A549 (cell line): ENCODE results near the gene SLC6A3. TPM values are rescaled to one million over a fixed set of nuclear protein-coding genes. Genes with fewer than 3 reads are reported as not detected.

ENCODE experiments used
- ATAC-seq, 2 experiments: fragments of 200-7000 bp in 1 of 2; fragments of >200 bp in 1 of 2; cut with Nextera tagmentation in 1 of 2; cut with Tn5 transposase in 1 of 2; 3 replicates each; pipeline versions ENCODE4 v1.8.0 to v1.9.1; 2018 to 2020; ENCODE audit warnings: mild to moderate bottlenecking in 1 of 2, moderate library complexity in 1 of 2
- CTCF ChIA-PET: fragments of 300-600 bp; sonication (Branson Sonifier 250); formaldehyde crosslinking; extraction: SDS; loops from one replicate; lab custom pipeline; 2021; ENCODE audit warnings: antibody characterized with exemption, inconsistent platforms; lab: Yijun Ruan, JAX
- POLR2A ChIA-PET: fragments of 350-600 bp; formaldehyde crosslinking; extraction: SDS; loops from one replicate; lab custom pipeline; 2021; ENCODE audit warnings: antibody characterized with exemption, inconsistent platforms; lab: Yijun Ruan, JAX
- DNase-seq, 2 experiments: peaks; one replicate each; pipeline versions ENCODE4 v3.0.0 to v3.0.0-alpha.2; 2011 to 2016; ENCODE audit warnings: low read depth in 1 of 2, low spot score in 1 of 2
- FAIRE-seq: peaks from 2 replicates; lab custom pipeline; 2011; peaks lifted over from hg19 to GRCh38; lab: Jason Lieb, UNC
- H3K27ac ChIP-seq, 2 experiments: fragments of >200 bp; sonication (Bioruptor Twin); formaldehyde crosslinking; 3 replicates each; pipeline ENCODE4 v1.5.1; 2016 to 2017
- H3K4me1 ChIP-seq: fragments of >200 bp; sonication (Bioruptor Twin); formaldehyde crosslinking; 3 replicates; pipeline ENCODE4 v1.6.1; 2016
- H3K4me2 ChIP-seq: fragments of >200 bp; sonication (Bioruptor Twin); formaldehyde crosslinking; 3 replicates; pipeline ENCODE4 v1.6.1; 2016
- H3K4me3 ChIP-seq: fragments of >200 bp; sonication (Bioruptor Twin); formaldehyde crosslinking; 3 replicates; pipeline ENCODE4 v1.5.1; 2016
- H3K9me3 ChIP-seq: fragments of >200 bp; sonication (Bioruptor Twin); formaldehyde crosslinking; 3 replicates; pipeline ENCODE4 v1.6.1; 2016
- CEBPB ChIP-seq, 2 experiments: fragments of >200 bp in 1 of 2; sonication (Bioruptor Twin) in 1 of 2; formaldehyde crosslinking in 1 of 2; IDR thresholded peaks; 2 replicates each; pipeline ENCODE4 v1.6.1; 2012 to 2016
- EHF ChIP-seq: fragments of 250-450 bp; sonication (Bioruptor Pico); IDR thresholded peaks from 2 replicates; pipeline ENCODE4 v1.5.0; 2020; ENCODE audit warnings: mild to moderate bottlenecking
- EP300 ChIP-seq, 2 experiments: fragments of >200 bp; sonication (Bioruptor Twin); formaldehyde crosslinking; IDR thresholded peaks; 2 replicates in 1 of 2; 3 replicates in 1 of 2; pipeline ENCODE4 v1.6.1; 2016 to 2017
- HDAC2 ChIP-seq: fragments of 200-600 bp; sonication (generic); IDR thresholded peaks from 2 replicates; pipeline ENCODE4 v1.6.1; 2016
- HOXA7 ChIP-seq: fragments of 250-450 bp; sonication (Bioruptor Pico); IDR thresholded peaks from 2 replicates; pipeline ENCODE4 v1.5.0; 2020; ENCODE audit warnings: mild to moderate bottlenecking, moderate library complexity
- HOXB5 ChIP-seq: fragments of 250-450 bp; sonication (Bioruptor Pico); IDR thresholded peaks from 2 replicates; pipeline ENCODE4 v1.5.0; 2020; ENCODE audit warnings: mild to moderate bottlenecking, moderate library complexity
- JUNB ChIP-seq: fragments of >200 bp; sonication (Bioruptor Twin); formaldehyde crosslinking; IDR thresholded peaks from 2 replicates; pipeline ENCODE4 v1.6.1; 2016
- MAFK ChIP-seq: fragments of 450-650 bp; IDR thresholded peaks from 2 replicates; pipeline ENCODE4 v1.6.1; 2014; ENCODE audit not compliant: partially characterized antibody
- MAZ ChIP-seq: fragments of 150-350 bp; IDR thresholded peaks from 2 replicates; pipeline ENCODE4 v1.6.1; 2014; ENCODE audit warnings: antibody characterized with exemption, low read depth, low read length, borderline replicate concordance
- MYC ChIP-seq: IDR thresholded peaks from 2 replicates; pipeline ENCODE4 v1.6.1; 2012; ENCODE audit warnings: mild to moderate bottlenecking, inconsistent platforms, low read length, improper control_type of control experiment, borderline replicate concordance
- NFE2L2 ChIP-seq: fragments of 150-350 bp; conservative IDR thresholded peaks from 2 replicates; pipeline ENCODE4 v1.6.1; 2014; ENCODE audit warnings: low read length
- NPAS2 ChIP-seq: fragments of 250-450 bp; sonication (Bioruptor Pico); IDR thresholded peaks from 2 replicates; pipeline ENCODE4 v1.8.0; 2022; ENCODE audit warnings: mild to moderate bottlenecking, moderate library complexity, borderline replicate concordance
- POLR2AphosphoS2 ChIP-seq: conservative IDR thresholded peaks from 2 replicates; pipeline ENCODE4 v1.6.1; 2012; ENCODE audit warnings: low read length, improper control_type of control experiment, inconsistent platforms
- RAD21 ChIP-seq, 2 experiments: fragments of >200 bp in 1 of 2; sonication (Bioruptor Twin) in 1 of 2; formaldehyde crosslinking in 1 of 2; IDR thresholded peaks in 1 of 2; conservative IDR thresholded peaks in 1 of 2; 2 replicates in 1 of 2; 3 replicates in 1 of 2; pipeline ENCODE4 v1.6.1; 2012 to 2018; ENCODE audit warnings: inconsistent platforms in 1 of 2
- RNF2 ChIP-seq: fragments of 200-600 bp; sonication (generic); IDR thresholded peaks from 2 replicates; pipeline ENCODE4 v1.6.1; 2016; ENCODE audit warnings: low read depth, mild to moderate bottlenecking, antibody characterized with exemption, moderate library complexity, borderline replicate concordance
- SMC3 ChIP-seq: fragments of >200 bp; sonication (Bioruptor Twin); formaldehyde crosslinking; IDR thresholded peaks from 3 replicates; pipeline ENCODE4 v1.6.1; 2018; ENCODE audit warnings: inconsistent platforms
- TP53 ChIP-seq: fragments of 250-450 bp; sonication (Bioruptor Pico); IDR thresholded peaks from 2 replicates; pipeline ENCODE4 v1.5.0; 2021; ENCODE audit warnings: mild to moderate bottlenecking, moderate library complexity
- ZC3H11A ChIP-seq: fragments of 450-650 bp; IDR thresholded peaks from 2 replicates; pipeline ENCODE4 v1.6.1; 2014; ENCODE audit warnings: antibody characterized with exemption, mild to moderate bottlenecking
- ZNF302 ChIP-seq: fragments of 250-450 bp; sonication (Bioruptor Pico); IDR thresholded peaks from 2 replicates; pipeline ENCODE4 v1.9.0; 2021; ENCODE audit warnings: inconsistent platforms, mild to moderate bottlenecking, moderate library complexity
- WGBS: methylation state at CpG from one replicate; pipeline ENCODE4 v1.1.6; 2017; ENCODE audit errors: missing lambda C conversion rate; 5-methylcytosine and 5-hydroxymethylcytosine counted together
- polyA plus RNA-seq, 4 experiments: library from polyadenylated mRNA; depleted of rRNA in 3 of 4; stranded (reverse); fragments of >200 nt; fragmentation: RNase III in 1 of 4; extraction: RNeasy Plus Mini Kit Qiagen cat#74134 plus additional on column Dnase treatment in 1 of 4; gene quantifications; 2 replicates in 3 of 4; 3 replicates in 1 of 4; pipeline ENCODE4 v1.2.3, GENCODE V29; 2011 to 2017
- TF ChIP-seq, protein P1 (sequence below): fragments of 250-450 bp; sonication (Bioruptor Pico); IDR thresholded peaks from 2 replicates; pipeline ENCODE4 v1.5.0; 2021; ENCODE audit warnings: mild to moderate bottlenecking, moderate library complexity, borderline replicate concordance
- TF ChIP-seq, protein P2 (sequence below): IDR thresholded peaks from 2 replicates; pipeline ENCODE4 v1.6.1; 2012; ENCODE audit warnings: low read depth, borderline replicate concordance
- TF ChIP-seq, protein P3 (sequence below): fragments of >200 bp; sonication (Bioruptor Twin); formaldehyde crosslinking; IDR thresholded peaks from 3 replicates; pipeline ENCODE4 v1.6.1; 2016
- TF ChIP-seq, protein P4 (sequence below): fragments of >200 bp; sonication (Bioruptor Twin); formaldehyde crosslinking; IDR thresholded peaks from 2 replicates; pipeline ENCODE4 v1.6.1; 2016
- TF ChIP-seq, protein P5 (sequence below): fragments of >200 bp; sonication (Bioruptor Twin); formaldehyde crosslinking; IDR thresholded peaks from 3 replicates; pipeline ENCODE4 v1.5.1; 2016

Gene SLC6A3
- polyA plus RNA-seq, 2 of the 4 experiments (the other 2 are of a cell fraction), result 0.05 to 0.06 TPM

DNA sequence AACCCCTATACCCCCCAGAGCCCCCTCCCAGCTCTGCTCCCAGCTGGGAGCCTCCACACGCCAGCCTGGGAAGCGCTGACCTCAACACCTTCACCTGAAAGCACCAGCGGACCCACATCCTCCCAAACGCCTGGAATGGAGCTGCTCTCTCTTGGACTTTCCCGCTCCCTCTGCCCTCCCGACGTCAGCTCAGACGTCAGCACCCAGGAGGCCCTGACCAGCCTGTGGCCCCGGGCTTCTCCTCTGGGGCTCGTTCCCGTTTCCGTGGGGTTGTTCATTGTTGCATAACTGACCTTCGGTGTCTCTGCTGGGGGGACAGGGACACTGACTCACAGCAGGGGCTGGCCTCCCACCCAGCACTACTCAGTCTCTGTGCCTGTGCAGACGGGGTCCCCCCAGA is 35.0 kb upstream of the SLC6A3 start:
- POLR2A ChIA-PET, result no interaction called here
- CTCF ChIA-PET, result interaction anchor here (0.6 to 3.3 kb wide), 22 partner anchors 10 to 312 kb away, joined by 3 to 23 read pairs (median 4); no protein-coding TSS in a partner anchor
- H3K4me3 ChIP-seq, result no peak overlapping the region
- TF ChIP-seq CEBPB (IDR thresholded peaks at IDR 0.05) (peak in 1 of 2 experiments; percentile 16; a peak in 1 of 4 replicates), RAD21 (conservative IDR thresholded peaks at IDR 0.05 in 1 of 2, IDR thresholded peaks at IDR 0.05 in 1 of 2) (no peak), EHF (CRISPR knock-in tag) (no peak), MAZ (no peak), NPAS2 (CRISPR knock-in tag) (no peak), NFE2L2 (no peak), HOXB5 (CRISPR knock-in tag) (no peak), JUNB (no peak)
- TF ChIP-seq, protein P1, sequence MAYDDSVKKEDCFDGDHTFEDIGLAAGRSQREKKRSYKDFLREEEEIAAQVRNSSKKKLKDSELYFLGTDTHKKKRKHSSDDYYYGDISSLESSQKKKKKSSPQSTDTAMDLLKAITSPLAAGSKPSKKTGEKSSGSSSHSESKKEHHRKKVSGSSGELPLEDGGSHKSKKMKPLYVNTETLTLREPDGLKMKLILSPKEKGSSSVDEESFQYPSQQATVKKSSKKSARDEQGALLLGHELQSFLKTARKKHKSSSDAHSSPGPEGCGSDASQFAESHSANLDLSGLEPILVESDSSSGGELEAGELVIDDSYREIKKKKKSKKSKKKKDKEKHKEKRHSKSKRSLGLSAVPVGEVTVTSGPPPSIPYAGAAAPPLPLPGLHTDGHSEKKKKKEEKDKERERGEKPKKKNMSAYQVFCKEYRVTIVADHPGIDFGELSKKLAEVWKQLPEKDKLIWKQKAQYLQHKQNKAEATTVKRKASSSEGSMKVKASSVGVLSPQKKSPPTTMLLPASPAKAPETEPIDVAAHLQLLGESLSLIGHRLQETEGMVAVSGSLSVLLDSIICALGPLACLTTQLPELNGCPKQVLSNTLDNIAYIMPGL (CRISPR knock-in tag), result no peak
- TF ChIP-seq, protein P2, sequence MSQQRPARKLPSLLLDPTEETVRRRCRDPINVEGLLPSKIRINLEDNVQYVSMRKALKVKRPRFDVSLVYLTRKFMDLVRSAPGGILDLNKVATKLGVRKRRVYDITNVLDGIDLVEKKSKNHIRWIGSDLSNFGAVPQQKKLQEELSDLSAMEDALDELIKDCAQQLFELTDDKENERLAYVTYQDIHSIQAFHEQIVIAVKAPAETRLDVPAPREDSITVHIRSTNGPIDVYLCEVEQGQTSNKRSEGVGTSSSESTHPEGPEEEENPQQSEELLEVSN, result peak; percentile 66
- peaks cover 21% of the 10 kb centered on the region for H3K4me1 ChIP-seq
- DNase-seq, result peak; percentile 50 to 63
- H3K9me3 ChIP-seq, result no peaks in the 10 kb centered on the region
- no peak for FAIRE-seq
- peak; percentile 69 to 78 for ATAC-seq
- H3K4me2 ChIP-seq, result peak overlapping the region; percentile 15; the same call in 2 of the 3 replicates
- WGBS, result 34% methylated on average over 13 of the region's 14 CpGs
- H3K27ac ChIP-seq, result peak overlapping the region; percentile 26 to 57; a peak in 4 of 6 replicates

DNA sequence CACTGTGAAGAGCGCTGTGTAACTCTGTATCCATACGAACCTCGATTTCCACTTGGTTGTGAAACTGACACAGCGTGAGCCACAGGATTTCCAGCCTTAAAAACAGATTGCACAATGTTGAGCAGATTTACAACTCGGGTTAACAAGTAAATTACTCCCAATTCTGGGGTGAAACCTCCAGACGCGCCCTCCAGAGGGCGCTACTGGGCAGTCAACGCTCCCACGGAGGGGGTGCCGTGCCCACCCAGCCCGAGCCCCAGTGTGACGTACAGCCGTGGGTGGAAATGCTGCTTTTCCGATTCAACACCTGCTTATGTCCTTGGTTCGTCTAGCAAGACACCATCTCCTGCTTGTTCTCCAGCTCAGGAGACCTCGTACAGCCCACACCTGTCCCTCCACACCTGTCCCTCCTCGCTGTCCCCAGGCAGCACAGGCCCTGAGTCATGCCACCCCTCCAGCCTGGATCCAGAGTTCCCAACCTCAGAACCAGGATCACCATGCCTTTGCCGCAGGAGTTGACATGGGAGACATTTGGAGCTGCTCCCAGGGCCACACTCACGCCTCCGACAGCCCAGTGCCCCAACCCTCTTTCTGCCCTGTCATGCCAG is 34.4 kb upstream of the SLC6A3 start:
- CTCF ChIA-PET, result interaction anchor here (0.6 to 3.3 kb wide), 29 partner anchors 10 to 312 kb away, joined by 3 to 23 read pairs (median 3); no protein-coding TSS in a partner anchor
- ATAC-seq (peak; percentile 35 to 58; a peak in 5 of 6 replicates), FAIRE-seq (no peak), DNase-seq (peak; percentile 31 to 40)
- POLR2A ChIA-PET, result no interaction called here
- 42% methylated on average over 19 of the region's 21 CpGs for WGBS
- Histone ChIP-seq H3K4me3 (no peak overlapping the region), H3K27ac (peak overlapping the region; percentile 26 to 57; a peak in 4 of 6 replicates), H3K4me2 (peak overlapping the region; percentile 15; the same call in 2 of the 3 replicates), H3K9me3 (no peaks in the 10 kb centered on the region), H3K4me1 (peaks cover 21% of the 10 kb centered on the region)
- TF ChIP-seq HDAC2, result no peak
- TF ChIP-seq POLR2AphosphoS2, result no peak
- no peak for TF ChIP-seq EP300 (IDR thresholded peaks at IDR 0.05)
- TF ChIP-seq, protein P3, sequence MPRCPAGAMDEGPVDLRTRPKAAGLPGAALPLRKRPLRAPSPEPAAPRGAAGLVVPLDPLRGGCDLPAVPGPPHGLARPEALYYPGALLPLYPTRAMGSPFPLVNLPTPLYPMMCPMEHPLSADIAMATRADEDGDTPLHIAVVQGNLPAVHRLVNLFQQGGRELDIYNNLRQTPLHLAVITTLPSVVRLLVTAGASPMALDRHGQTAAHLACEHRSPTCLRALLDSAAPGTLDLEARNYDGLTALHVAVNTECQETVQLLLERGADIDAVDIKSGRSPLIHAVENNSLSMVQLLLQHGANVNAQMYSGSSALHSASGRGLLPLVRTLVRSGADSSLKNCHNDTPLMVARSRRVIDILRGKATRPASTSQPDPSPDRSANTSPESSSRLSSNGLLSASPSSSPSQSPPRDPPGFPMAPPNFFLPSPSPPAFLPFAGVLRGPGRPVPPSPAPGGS, result no peak
- no peak for TF ChIP-seq MAFK
- TF ChIP-seq, protein P1 (CRISPR knock-in tag), result no peak
- TF ChIP-seq ZNF302 (CRISPR knock-in tag), result no peak
- no peak for TF ChIP-seq MYC
- TF ChIP-seq RAD21 (conservative IDR thresholded peaks at IDR 0.05 in 1 of 2, IDR thresholded peaks at IDR 0.05 in 1 of 2), result peak; percentile 54 to 56
- TF ChIP-seq RNF2, result no peak
- no peak for TF ChIP-seq ZC3H11A
- peak; percentile 9; the same call in 1 of the 2 replicates for TF ChIP-seq HOXA7 (CRISPR knock-in tag)
- TF ChIP-seq SMC3, result peak; percentile 68
- peak; percentile 54 to 71; a peak in 3 of 4 replicates for TF ChIP-seq CEBPB (IDR thresholded peaks at IDR 0.05)
- TF ChIP-seq, protein P4, sequence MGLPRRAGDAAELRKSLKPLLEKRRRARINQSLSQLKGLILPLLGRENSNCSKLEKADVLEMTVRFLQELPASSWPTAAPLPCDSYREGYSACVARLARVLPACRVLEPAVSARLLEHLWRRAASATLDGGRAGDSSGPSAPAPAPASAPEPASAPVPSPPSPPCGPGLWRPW, result no peak
- TF ChIP-seq TP53 (CRISPR knock-in tag), result no peak
- TF ChIP-seq MAZ, result no peak
- TF ChIP-seq, protein P5, sequence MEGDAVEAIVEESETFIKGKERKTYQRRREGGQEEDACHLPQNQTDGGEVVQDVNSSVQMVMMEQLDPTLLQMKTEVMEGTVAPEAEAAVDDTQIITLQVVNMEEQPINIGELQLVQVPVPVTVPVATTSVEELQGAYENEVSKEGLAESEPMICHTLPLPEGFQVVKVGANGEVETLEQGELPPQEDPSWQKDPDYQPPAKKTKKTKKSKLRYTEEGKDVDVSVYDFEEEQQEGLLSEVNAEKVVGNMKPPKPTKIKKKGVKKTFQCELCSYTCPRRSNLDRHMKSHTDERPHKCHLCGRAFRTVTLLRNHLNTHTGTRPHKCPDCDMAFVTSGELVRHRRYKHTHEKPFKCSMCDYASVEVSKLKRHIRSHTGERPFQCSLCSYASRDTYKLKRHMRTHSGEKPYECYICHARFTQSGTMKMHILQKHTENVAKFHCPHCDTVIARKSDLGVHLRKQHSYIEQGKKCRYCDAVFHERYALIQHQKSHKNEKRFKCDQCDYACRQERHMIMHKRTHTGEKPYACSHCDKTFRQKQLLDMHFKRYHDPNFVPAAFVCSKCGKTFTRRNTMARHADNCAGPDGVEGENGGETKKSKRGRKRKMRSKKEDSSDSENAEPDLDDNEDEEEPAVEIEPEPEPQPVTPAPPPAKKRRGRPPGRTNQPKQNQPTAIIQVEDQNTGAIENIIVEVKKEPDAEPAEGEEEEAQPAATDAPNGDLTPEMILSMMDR, result peak; percentile 69
